Ishikawa (cell line): Measurements from ENCODE around the gene JPH3.

Experiments used
- RAD21 ChIP-seq: IDR thresholded peaks from 2 replicates; pipeline ENCODE4 v1.6.1; 2012; ENCODE audit warnings: low read depth
- TAF1 ChIP-seq: IDR thresholded peaks from 2 replicates; pipeline ENCODE4 v1.6.1; 2012; ENCODE audit warnings: low read depth, mild to moderate bottlenecking

DNA sequence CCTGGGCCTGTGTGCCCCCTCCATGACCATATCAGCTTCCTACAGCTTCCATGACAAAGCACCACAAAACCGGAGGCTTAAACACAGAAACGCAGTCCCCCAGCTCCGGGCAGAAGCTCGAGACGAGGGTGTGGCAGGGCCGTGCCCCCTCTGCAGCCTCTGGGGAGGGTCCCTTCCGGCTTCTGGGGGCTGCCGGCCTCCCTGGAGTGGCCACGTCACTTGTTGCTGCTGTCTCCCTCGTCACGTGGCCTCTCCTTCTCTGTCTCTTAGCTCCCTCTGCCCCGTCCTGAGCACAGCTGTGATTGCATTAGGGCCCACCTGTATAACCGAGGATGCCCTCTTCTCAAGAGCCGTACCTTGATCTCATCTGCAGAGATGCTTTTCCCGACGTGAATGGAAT lies 64.6 kb downstream of the JPH3 start:
- TF ChIP-seq TAF1 (no peak), RAD21 (no peak)
